HUES48 (cell line): Measurements from ENCODE around the gene ZBTB20.

Experiments
- H3K27ac ChIP-seq: one replicate; pipeline ENCODE4 v1.7.0; 2013; ENCODE audit warnings: low read depth, low read length, inconsistent platforms
- H3K27me3 ChIP-seq: 2 replicates; pipeline ENCODE4 v1.6.1; 2013; ENCODE audit warnings: mild to moderate bottlenecking, low read length; ENCODE audit not compliant: control insufficient read depth, insufficient read depth
- H3K36me3 ChIP-seq: 2 replicates; pipeline ENCODE4 v1.6.1; 2013; ENCODE audit warnings: low read length; ENCODE audit not compliant: control insufficient read depth, insufficient read depth
- H3K4me1 ChIP-seq: 2 replicates; pipeline ENCODE4 v1.6.1; 2013; ENCODE audit warnings: mild to moderate bottlenecking, low read length; ENCODE audit not compliant: control insufficient read depth, insufficient read depth
- H3K4me3 ChIP-seq: 2 replicates; pipeline ENCODE4 v1.5.1; 2013; ENCODE audit warnings: mild to moderate bottlenecking, low read depth, low read length
- H3K9ac ChIP-seq: 2 replicates; pipeline ENCODE4 v1.6.1; 2013; ENCODE audit warnings: mild to moderate bottlenecking, low read depth, low read length, moderate library complexity
- H3K9me3 ChIP-seq: 2 replicates; pipeline ENCODE4 v1.6.1; 2013; ENCODE audit warnings: low read length; ENCODE audit not compliant: control insufficient read depth, insufficient read depth

The ZBTB20 gene

DNA sequence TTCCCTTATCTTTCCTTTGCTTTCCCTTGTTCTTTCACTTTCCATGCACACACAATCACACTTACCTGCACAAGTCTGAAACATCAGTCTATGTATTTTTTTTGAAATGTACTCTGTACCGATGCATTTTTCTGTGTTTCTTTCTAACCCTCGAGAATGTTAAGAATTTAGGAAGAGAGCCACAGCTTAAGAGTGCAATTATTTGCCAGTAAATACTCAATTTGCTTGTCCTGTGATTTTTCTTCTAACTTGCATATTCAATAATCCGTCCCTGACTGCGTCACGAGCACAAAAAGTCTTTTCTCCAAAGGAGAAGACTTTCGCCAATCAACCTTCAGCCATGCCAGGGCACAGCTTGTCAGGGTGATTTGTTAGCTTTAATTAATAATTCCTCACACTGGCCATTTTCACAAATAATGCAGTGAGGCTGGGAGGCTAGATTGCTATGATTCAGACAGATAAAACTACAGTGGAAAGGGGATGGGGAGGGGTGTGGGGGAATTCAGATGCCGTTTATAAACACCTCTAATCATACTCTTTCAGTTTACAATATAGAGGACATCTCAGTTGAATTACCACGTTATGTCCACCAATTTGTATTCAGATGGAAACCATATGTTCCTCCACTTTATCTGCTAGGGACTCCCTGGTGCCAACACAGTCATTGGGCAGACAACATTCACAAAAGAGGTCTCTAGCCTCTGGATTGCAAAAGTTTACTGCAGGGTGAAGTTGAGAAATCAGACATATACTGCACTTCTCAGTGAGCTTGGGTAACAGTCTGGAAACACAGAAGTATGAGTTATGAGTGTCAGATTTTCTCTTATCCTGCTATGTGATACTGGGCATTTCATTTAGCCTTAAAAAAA is 388.0 kb downstream of the ZBTB20 start:
- Histone ChIP-seq H3K27me3 (no peaks in the 10 kb centered on the region), H3K4me1 (no peaks in the 10 kb centered on the region), H3K4me3 (no peak overlapping the region), H3K27ac (no peak overlapping the region), H3K9me3 (no peaks in the 10 kb centered on the region), H3K9ac (no peak overlapping the region), H3K36me3 (no peaks in the 10 kb centered on the region)

DNA sequence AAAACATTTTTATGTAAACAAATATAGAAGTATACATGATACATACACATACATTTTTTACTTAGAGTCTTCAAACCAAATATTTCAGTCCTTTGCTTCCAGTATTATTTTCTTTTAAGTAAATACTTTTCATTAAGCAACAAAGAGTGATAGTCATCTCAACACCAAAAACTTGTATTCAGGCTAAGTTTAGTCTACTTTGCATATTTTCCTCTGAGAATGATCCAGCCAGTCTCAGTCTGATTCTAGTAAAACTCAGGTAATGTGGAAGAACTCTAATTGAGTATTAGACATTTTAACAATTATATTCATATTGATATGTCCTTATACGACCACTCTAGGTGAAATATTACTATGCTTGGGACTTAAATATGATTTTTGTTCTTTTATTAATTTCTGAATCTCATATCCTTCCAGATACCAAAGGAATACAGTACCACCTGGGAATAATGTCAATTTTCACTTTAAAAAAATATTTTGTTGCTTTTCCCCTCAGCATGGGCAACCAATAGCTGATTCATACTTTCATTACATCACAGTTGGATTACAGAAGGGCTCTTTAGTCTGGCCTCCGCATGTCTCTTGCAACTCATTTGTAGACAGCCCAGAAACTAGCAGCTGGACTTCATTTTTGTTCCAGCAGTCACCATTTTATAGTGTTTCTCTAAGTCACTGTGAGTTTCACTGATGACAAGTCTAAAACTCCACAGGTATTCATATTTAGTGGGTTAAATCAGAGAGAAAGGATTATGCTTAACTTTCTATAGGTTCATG is 390.4 kb downstream of the ZBTB20 start:
- no peak overlapping the region for H3K9ac ChIP-seq
- H3K36me3 ChIP-seq = no peaks in the 10 kb centered on the region
- no peak overlapping the region for H3K4me3 ChIP-seq
- no peaks in the 10 kb centered on the region for H3K27me3 ChIP-seq
- no peaks in the 10 kb centered on the region for H3K4me1 ChIP-seq
- no peak overlapping the region for H3K27ac ChIP-seq
- H3K9me3 ChIP-seq = no peaks in the 10 kb centered on the region

- H3K9ac ChIP-seq = no peak overlapping the region
- no peak overlapping the region for H3K4me3 ChIP-seq
- no peaks in the 10 kb centered on the region for H3K27me3 ChIP-seq
- H3K4me1 ChIP-seq = no peaks in the 10 kb centered on the region
- H3K27ac ChIP-seq = no peak overlapping the region
- H3K36me3 ChIP-seq = no peaks in the 10 kb centered on the region
- H3K9me3 ChIP-seq = no peaks in the 10 kb centered on the region
Observed at GRCh38 chr3:114746502-114746901, 400.6 kb downstream of the ZBTB20 start.

DNA sequence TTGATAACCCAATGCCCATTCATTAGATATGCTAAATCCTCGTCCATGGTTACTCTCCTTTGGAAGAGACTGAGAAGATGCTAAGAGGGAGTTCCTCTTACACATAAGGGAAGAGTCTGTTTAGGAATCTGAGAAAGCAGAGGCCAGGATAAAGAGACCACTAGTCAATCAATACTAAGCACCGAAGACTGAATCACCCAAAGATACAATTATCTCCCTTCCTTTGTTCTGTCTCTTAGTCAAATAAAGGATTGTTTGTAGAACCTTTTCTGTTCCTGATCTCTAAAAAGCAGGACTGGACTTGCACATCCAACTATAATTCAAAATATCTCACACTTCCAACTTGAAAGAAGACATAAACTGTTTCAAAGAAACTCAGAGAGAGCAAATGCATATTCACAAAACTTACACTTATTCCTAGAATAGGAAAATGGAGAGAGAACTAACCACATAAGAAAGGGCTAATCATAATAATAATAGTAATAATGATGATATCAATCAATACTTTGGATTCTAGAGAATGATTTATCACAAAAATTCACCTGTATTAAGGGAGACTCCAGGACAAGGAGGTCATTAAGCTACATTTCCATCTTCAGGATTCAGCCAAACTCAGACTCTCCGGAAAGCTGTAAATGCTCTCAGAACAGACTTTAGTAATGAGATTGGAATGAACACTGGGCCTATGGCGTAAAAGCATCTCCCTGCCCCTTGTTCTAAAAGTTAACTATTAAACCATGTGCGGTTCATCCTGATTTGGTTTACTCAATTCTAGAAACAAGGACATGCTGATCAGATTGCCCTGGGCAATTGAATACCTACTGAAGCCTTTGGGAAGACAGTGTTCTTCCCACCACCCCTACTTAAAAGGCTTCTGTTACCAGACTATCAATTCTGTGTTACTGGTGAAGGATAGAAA is 401.5 kb downstream of the ZBTB20 start:
- no peaks in the 10 kb centered on the region for H3K9me3 ChIP-seq
- no peaks in the 10 kb centered on the region for H3K36me3 ChIP-seq
- no peak overlapping the region for H3K4me3 ChIP-seq
- no peaks in the 10 kb centered on the region for H3K27me3 ChIP-seq
- no peaks in the 10 kb centered on the region for H3K4me1 ChIP-seq
- no peak overlapping the region for H3K9ac ChIP-seq
- H3K27ac ChIP-seq = peak overlapping the region; percentile 3

- Histone ChIP-seq H3K27me3 (no peaks in the 10 kb centered on the region), H3K9ac (no peak overlapping the region), H3K27ac (no peak overlapping the region), H3K4me1 (no peaks in the 10 kb centered on the region), H3K4me3 (no peak overlapping the region), H3K36me3 (no peaks in the 10 kb centered on the region), H3K9me3 (no peaks in the 10 kb centered on the region)
Observed at GRCh38 chr3:114743746-114744485, 403.2 kb downstream of the ZBTB20 start.

GRCh38 chr3:114741066-114741465 is 406.0 kb downstream of the ZBTB20 start:
- Histone ChIP-seq H3K9me3 (no peaks in the 10 kb centered on the region), H3K4me3 (no peak overlapping the region), H3K4me1 (no peaks in the 10 kb centered on the region), H3K36me3 (no peaks in the 10 kb centered on the region), H3K9ac (no peak overlapping the region), H3K27me3 (no peaks in the 10 kb centered on the region), H3K27ac (no peak overlapping the region)

- no peaks in the 10 kb centered on the region for H3K4me1 ChIP-seq
- no peaks in the 10 kb centered on the region for H3K36me3 ChIP-seq
- no peak overlapping the region for H3K27ac ChIP-seq
- H3K4me3 ChIP-seq = no peak overlapping the region
- no peak overlapping the region for H3K9ac ChIP-seq
- no peaks in the 10 kb centered on the region for H3K9me3 ChIP-seq
- no peaks in the 10 kb centered on the region for H3K27me3 ChIP-seq
Observed at GRCh38 chr3:114739627-114740026, 407.5 kb downstream of the ZBTB20 start.

DNA sequence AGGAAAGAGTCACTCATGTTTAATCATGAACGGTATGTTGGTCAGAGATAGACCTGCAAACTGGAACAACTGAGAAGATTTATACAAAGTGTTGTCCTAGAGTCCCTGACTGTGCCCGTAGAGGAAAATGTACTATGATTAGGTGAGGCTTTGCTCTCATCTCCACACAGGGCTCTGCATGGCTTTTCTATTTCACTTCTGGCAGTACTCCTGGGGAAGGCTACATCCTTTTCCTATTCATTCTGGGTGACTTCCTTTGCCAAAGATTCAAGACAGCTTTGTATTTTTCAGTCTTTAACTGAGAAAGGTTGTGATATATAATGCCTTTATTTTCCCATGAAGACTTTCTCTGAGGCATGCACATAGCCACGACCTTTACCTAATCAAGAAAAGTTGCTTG is 414.7 kb downstream of the ZBTB20 start:
- H3K9me3 ChIP-seq = no peaks in the 10 kb centered on the region
- no peaks in the 10 kb centered on the region for H3K4me1 ChIP-seq
- no peak overlapping the region for H3K27ac ChIP-seq
- H3K36me3 ChIP-seq = no peaks in the 10 kb centered on the region
- no peaks in the 10 kb centered on the region for H3K27me3 ChIP-seq
- H3K4me3 ChIP-seq = no peak overlapping the region
- no peak overlapping the region for H3K9ac ChIP-seq

DNA sequence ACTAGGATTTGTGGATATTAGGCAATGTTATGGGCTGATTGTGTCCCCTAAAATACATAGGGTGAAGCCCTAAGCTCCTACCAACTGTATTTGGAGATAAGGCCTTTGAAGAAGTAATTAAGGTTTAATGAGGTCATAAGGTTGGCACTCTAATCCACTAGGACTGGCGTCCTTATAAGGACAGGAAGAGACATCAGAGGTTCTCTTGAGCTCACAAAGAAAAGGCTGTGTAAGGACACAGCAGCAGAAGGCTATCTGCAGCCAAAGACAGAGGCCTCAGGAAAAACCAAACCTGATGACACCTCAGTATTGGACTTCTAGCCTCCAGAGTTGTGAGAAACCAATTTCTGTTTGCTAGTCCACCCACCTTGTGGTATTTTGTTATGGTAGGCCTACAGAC is 416.7 kb downstream of the ZBTB20 start:
- Histone ChIP-seq H3K9me3 (no peaks in the 10 kb centered on the region), H3K9ac (no peak overlapping the region), H3K4me1 (no peaks in the 10 kb centered on the region), H3K4me3 (no peak overlapping the region), H3K27ac (no peak overlapping the region), H3K36me3 (no peaks in the 10 kb centered on the region), H3K27me3 (no peaks in the 10 kb centered on the region)

- no peaks in the 10 kb centered on the region for H3K4me1 ChIP-seq
- no peaks in the 10 kb centered on the region for H3K27me3 ChIP-seq
- no peaks in the 10 kb centered on the region for H3K9me3 ChIP-seq
- H3K27ac ChIP-seq = no peak overlapping the region
- no peak overlapping the region for H3K4me3 ChIP-seq
- H3K36me3 ChIP-seq = no peaks in the 10 kb centered on the region
- H3K9ac ChIP-seq = no peak overlapping the region
Observed at GRCh38 chr3:114727373-114727772, 419.7 kb downstream of the ZBTB20 start.
